ENCODE measurements around the gene THSD7A. TPM values are rescaled to one million over a fixed set of nuclear protein-coding genes. Genes with fewer than 3 reads are reported as not detected.

The THSD7A gene
- total RNA-seq, 4 donors from 2014 or later, result 16.2 to 36.4 (median 21.5) TPM

DNA sequence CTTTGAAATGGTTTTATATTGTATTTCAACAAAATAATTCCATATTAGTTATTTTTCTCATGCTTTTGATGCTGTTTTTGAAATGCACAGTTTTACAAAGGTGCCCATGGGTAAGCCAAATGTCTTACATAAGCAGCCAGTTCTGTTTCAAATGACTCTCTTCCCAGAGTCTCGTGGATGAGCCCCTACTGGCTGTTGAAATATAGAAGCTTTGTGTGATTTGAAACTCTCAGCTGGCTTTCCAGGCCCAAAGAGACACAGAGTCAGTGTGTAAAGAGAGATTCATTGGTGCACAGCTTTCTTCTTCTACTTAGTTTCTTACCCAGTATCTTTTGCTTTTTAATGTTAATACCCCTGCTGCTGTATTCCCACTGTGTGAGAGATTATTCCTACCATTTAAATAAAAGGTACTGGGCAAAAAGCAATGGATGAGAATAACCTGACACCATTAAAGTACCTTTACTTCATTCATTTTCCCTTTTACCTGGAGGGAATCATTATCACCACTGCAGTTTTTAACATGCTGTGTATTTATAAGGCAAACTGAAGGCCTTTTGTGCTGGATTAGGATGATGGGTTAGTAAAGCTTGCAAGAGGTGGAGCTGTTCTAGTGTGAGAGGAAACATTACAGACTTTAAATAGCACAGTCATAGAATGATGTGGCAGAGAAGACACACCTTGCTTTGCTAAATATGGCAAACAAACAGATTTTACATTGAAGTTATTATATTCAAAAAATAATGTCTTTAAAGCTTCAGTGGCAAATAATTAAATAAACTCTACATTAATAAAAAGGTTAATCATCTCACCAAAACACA lies 415.1 kb downstream of the THSD7A start:
- TF ChIP-seq, protein P1, sequence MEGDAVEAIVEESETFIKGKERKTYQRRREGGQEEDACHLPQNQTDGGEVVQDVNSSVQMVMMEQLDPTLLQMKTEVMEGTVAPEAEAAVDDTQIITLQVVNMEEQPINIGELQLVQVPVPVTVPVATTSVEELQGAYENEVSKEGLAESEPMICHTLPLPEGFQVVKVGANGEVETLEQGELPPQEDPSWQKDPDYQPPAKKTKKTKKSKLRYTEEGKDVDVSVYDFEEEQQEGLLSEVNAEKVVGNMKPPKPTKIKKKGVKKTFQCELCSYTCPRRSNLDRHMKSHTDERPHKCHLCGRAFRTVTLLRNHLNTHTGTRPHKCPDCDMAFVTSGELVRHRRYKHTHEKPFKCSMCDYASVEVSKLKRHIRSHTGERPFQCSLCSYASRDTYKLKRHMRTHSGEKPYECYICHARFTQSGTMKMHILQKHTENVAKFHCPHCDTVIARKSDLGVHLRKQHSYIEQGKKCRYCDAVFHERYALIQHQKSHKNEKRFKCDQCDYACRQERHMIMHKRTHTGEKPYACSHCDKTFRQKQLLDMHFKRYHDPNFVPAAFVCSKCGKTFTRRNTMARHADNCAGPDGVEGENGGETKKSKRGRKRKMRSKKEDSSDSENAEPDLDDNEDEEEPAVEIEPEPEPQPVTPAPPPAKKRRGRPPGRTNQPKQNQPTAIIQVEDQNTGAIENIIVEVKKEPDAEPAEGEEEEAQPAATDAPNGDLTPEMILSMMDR (IDR thresholded peaks at IDR 0.05), result no peak
- TF ChIP-seq POLR2A (IDR thresholded peaks at IDR 0.05), result no peak
- no peak overlapping the region for H3K4me3 ChIP-seq
- H3K4me1 ChIP-seq, result no peaks in the 10 kb centered on the region
- DNase-seq, result no peak
- no peaks in the 10 kb centered on the region for H3K36me3 ChIP-seq
- no peak overlapping the region for H3K27ac ChIP-seq
- H3K9me3 ChIP-seq, result no peaks in the 10 kb centered on the region
- no peaks in the 10 kb centered on the region for H3K27me3 ChIP-seq
- intact Hi-C loops (cut with DNase I; ENCODE audit: low total_unique reads), result no loop called here

DNA sequence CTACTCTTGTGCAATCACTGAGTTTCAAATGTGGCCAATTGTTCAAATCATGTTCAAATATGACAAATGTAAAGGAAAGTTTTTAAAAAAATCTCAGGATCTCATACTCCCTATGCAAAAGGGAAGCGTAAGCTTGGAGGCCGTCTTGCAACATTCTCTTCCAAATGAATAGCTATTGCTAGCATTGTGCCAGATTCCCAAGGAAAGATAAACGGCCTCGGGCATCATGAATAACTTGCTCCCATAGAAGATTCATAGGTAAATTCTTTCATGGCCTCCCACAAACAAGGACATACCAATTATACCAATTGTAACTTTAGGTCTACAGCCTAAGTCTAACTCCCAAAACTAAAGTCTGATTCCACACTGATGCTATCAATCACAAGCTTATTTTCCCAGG lies 416.9 kb downstream of the THSD7A start:
- TF ChIP-seq POLR2A (IDR thresholded peaks at IDR 0.05), result no peak
- TF ChIP-seq, protein P1 (IDR thresholded peaks at IDR 0.05), result no peak
- DNase-seq, result no peak
- H3K9me3 ChIP-seq, result no peaks in the 10 kb centered on the region
- intact Hi-C loops (cut with DNase I; ENCODE audit: low total_unique reads), result no loop called here
- no peak overlapping the region for H3K4me3 ChIP-seq
- no peaks in the 10 kb centered on the region for H3K4me1 ChIP-seq
- H3K36me3 ChIP-seq, result no peaks in the 10 kb centered on the region
- H3K27me3 ChIP-seq, result no peaks in the 10 kb centered on the region
- no peak overlapping the region for H3K27ac ChIP-seq

- intact Hi-C loops (cut with DNase I; ENCODE audit: low total_unique reads), result no loop called here
- no peak for DNase-seq
- no peaks in the 10 kb centered on the region for H3K4me1 ChIP-seq
- H3K27ac ChIP-seq, result no peak overlapping the region
- no peak overlapping the region for H3K4me3 ChIP-seq
- H3K9me3 ChIP-seq, result no peaks in the 10 kb centered on the region
- TF ChIP-seq, protein P1 (IDR thresholded peaks at IDR 0.05), result no peak
- TF ChIP-seq POLR2A (IDR thresholded peaks at IDR 0.05), result no peak
- no peaks in the 10 kb centered on the region for H3K36me3 ChIP-seq
- H3K27me3 ChIP-seq, result no peaks in the 10 kb centered on the region
Measured at GRCh38 chr7:11413901-11414300, 418.1 kb downstream of the THSD7A start.

GRCh38 chr7:11412036-11412435 lies 420.0 kb downstream of the THSD7A start:
- intact Hi-C loops (cut with DNase I; ENCODE audit: low total_unique reads), result no loop called here
- TF ChIP-seq POLR2A (IDR thresholded peaks at IDR 0.05), result no peak
- TF ChIP-seq, protein P1 (IDR thresholded peaks at IDR 0.05), result no peak

More at GRCh38 chr7:11412036-11412435, 420.0 kb downstream of the THSD7A start:
- H3K4me1 ChIP-seq, result no peaks in the 10 kb centered on the region
- no peak overlapping the region for H3K27ac ChIP-seq
- H3K9me3 ChIP-seq, result no peaks in the 10 kb centered on the region
- no peaks in the 10 kb centered on the region for H3K27me3 ChIP-seq
- no peak overlapping the region for H3K4me3 ChIP-seq
- DNase-seq, result no peak
- H3K36me3 ChIP-seq, result no peaks in the 10 kb centered on the region
